Fibroblast of lung (primary cell): Measurements from ENCODE around the gene KCNRG. TPM values are rescaled to one million over a fixed set of nuclear protein-coding genes. Genes with fewer than 3 reads are reported as not detected.
A peak's percentile ranks its signal among the peaks of the same experiment; 100 is the strongest.

Experiments used
- DNase-seq, 2 donors: peaks; one replicate each; pipeline versions ENCODE4 v3.0.0 to v3.0.0-alpha.2; 2010; ENCODE audit warnings: low read depth in 2 of 2
- H2AFZ ChIP-seq: 2 replicates; pipeline ENCODE4 v1.5.1; 2012; ENCODE audit warnings: low read length, control low read depth, inconsistent platforms
- H3K27ac ChIP-seq: 2 replicates; pipeline ENCODE4 v1.5.1; 2011; ENCODE audit warnings: low read length, control low read depth; ENCODE audit not compliant: insufficient read depth
- H3K27me3 ChIP-seq: 2 replicates; pipeline ENCODE4 v1.5.1; 2011; ENCODE audit warnings: mild to moderate bottlenecking, low read length; ENCODE audit not compliant: control insufficient read depth, insufficient read depth
- H3K36me3 ChIP-seq: 2 replicates; pipeline ENCODE4 v1.5.1; 2011; ENCODE audit warnings: low read length; ENCODE audit not compliant: control insufficient read depth, insufficient read depth
- H3K4me1 ChIP-seq: 2 replicates; pipeline ENCODE4 v1.5.1; 2011; ENCODE audit warnings: low read length; ENCODE audit not compliant: control insufficient read depth, insufficient read depth; ENCODE audit errors: extremely low read depth
- H3K4me2 ChIP-seq: 2 replicates; pipeline ENCODE4 v1.5.1; 2011; ENCODE audit warnings: low read length, control low read depth; ENCODE audit not compliant: insufficient read depth; ENCODE audit errors: extremely low read depth
- H3K4me3 ChIP-seq, 4 experiments: fragments of 200-600 bp in 1 of 4; sonication (generic) in 1 of 4; replicated peaks in 1 of 4; 2 replicates each; pipeline ENCODE4 v1.5.1; 2011 to 2016; ENCODE audit warnings: low read length in 4 of 4, low read depth in 3 of 4, mild to moderate bottlenecking in 3 of 4, control low read depth in 2 of 4, inconsistent platforms in 1 of 4, mixed read lengths in 1 of 4; ENCODE audit not compliant: insufficient read depth in 1 of 4; ENCODE audit errors: control extremely low read depth in 1 of 4
- H3K79me2 ChIP-seq: 2 replicates; pipeline ENCODE4 v1.5.1; 2012; ENCODE audit warnings: mild to moderate bottlenecking, low read length, inconsistent platforms; ENCODE audit not compliant: control insufficient read depth, insufficient read depth
- H3K9ac ChIP-seq: 2 replicates; pipeline ENCODE4 v1.5.1; 2011; ENCODE audit warnings: mild to moderate bottlenecking, low read length, control low read depth; ENCODE audit not compliant: insufficient read depth
- H3K9me3 ChIP-seq: 2 replicates; pipeline ENCODE4 v1.5.1; 2012; ENCODE audit warnings: low read depth, low read length; ENCODE audit not compliant: control insufficient read depth, insufficient read depth
- H4K20me1 ChIP-seq: 2 replicates; pipeline ENCODE4 v1.5.1; 2011; ENCODE audit warnings: low read length; ENCODE audit not compliant: control insufficient read depth, insufficient read depth; ENCODE audit errors: extremely low read depth
- EZH2 ChIP-seq: IDR thresholded peaks from 2 replicates; pipeline ENCODE4 v1.5.1; 2012; ENCODE audit warnings: low read length, control low read depth, mild to moderate bottlenecking; ENCODE audit errors: missing control alignments
- polyA plus RNA-seq, 2 donors: library from polyadenylated mRNA; depleted of rRNA in 1 of 2; stranded (reverse) in 1 of 2; unstranded in 1 of 2; fragments of >200 nt; gene quantifications; 2 replicates each; pipeline ENCODE4 v1.2.1, GENCODE V29; 2011 to 2012; ENCODE audit warnings: missing spikeins in 1 of 2
- total RNA-seq: library from RNA; depleted of rRNA; stranded (reverse); fragments of >200 nt; gene quantifications from 2 replicates; pipeline ENCODE4 v1.2.1, GENCODE V29; 2014
- TF ChIP-seq, protein P1 (sequence below), 2 donors: IDR thresholded peaks in 1 of 2; conservative IDR thresholded peaks in 1 of 2; 1 replicate in 1 of 2; 2 replicates in 1 of 2; pipeline ENCODE4 v1.5.1; 2011 to 2012; ENCODE audit warnings: low read length in 2 of 2, control low read depth in 1 of 2, inconsistent platforms in 1 of 2, low read depth in 1 of 2, mild to moderate bottlenecking in 1 of 2

KCNRG gene
- total and polyA plus RNA-seq, 2 donors (not counting 1 experiment from before 2014, with no cell fraction given) = 2.0 to 7.4 TPM

DNA sequence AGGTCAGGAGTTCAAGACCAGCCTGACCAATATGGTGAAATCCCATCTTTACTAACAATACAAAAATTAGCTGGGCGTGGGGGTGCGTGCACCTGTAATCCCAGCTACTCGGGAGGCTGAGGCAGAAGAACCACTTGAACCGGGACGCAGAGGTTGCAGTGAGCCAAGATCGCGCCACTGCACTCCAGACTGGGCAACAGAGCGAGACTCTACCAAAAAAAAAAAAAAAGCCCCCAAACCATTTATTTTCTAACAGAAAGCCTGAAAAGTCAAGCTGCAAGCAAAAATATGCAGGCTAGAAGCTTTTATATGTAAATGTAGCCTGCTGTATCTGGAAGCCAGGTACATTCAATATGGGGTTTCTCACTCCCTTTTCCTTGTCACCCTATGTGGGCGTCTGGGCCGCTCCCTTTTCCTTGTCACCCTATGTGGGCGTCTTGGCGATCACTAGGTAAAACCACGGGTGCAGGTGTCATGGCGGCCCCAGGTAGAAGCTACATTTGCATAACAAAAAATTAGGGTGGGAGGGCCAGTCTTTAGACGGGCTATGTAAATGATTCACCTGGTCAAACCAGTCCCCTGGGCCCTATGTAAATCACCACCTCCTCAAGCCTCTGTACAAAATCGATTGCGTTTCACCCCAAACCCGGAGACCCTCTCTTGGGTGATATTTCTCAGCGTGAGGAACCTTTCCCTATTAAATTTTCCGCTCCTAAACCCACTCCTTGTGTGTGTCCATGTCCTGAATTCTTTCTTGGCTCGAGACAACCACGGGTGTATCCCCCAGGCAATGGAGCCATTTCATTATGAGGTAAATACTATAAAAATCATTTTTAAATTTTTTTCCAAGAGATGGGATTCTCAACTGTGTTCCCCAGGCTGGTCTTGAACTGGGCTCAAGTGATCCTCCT lies 16.3 kb upstream of the KCNRG start:
- Histone ChIP-seq H3K27ac (no peak overlapping the region), H3K4me2 (peak overlapping the region; percentile 90), H4K20me1 (no peaks in the 10 kb centered on the region), H2AFZ (no peak overlapping the region), H3K4me1 (peaks cover 7% of the 10 kb centered on the region), H3K79me2 (peaks cover 29% of the 10 kb centered on the region), H3K36me3 (no peaks in the 10 kb centered on the region), H3K27me3 (no peaks in the 10 kb centered on the region), H3K9me3 (no peaks in the 10 kb centered on the region), H3K4me3 (peak overlapping the region in 3 of 4 experiments; percentile 77 to 95 (median 81)), H3K9ac (no peak overlapping the region)
- TF ChIP-seq, protein P1, sequence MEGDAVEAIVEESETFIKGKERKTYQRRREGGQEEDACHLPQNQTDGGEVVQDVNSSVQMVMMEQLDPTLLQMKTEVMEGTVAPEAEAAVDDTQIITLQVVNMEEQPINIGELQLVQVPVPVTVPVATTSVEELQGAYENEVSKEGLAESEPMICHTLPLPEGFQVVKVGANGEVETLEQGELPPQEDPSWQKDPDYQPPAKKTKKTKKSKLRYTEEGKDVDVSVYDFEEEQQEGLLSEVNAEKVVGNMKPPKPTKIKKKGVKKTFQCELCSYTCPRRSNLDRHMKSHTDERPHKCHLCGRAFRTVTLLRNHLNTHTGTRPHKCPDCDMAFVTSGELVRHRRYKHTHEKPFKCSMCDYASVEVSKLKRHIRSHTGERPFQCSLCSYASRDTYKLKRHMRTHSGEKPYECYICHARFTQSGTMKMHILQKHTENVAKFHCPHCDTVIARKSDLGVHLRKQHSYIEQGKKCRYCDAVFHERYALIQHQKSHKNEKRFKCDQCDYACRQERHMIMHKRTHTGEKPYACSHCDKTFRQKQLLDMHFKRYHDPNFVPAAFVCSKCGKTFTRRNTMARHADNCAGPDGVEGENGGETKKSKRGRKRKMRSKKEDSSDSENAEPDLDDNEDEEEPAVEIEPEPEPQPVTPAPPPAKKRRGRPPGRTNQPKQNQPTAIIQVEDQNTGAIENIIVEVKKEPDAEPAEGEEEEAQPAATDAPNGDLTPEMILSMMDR (conservative IDR thresholded peaks at IDR 0.05 in 1 of 2, IDR thresholded peaks at IDR 0.05 in 1 of 2; ENCODE audit: low read depth in 1 of 2, low read length in 2 of 2) = no peak
- no peak for TF ChIP-seq EZH2
- no peak for DNase-seq

DNA sequence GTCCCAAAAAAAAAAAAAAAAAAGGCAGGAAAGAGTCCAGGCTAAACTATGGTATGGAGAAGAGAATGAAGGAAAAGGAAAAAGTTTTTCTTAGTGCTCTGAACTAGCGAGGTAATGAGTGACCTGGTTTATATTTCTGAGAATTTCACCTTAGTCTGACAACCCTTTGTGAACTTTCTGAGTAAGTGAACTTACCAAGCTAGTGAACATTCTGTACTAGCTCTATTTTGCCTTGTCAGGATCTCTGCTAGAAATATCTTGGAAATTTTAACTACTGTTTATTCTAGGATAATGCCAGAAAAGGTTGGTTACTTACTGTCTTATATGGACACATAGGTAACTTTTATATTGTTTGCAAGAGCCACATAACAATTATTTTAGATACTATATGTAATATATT lies 14.0 kb upstream of the KCNRG start:
- no peak overlapping the region for H2AFZ ChIP-seq
- no peak overlapping the region for H3K4me2 ChIP-seq
- TF ChIP-seq, protein P1 (conservative IDR thresholded peaks at IDR 0.05 in 1 of 2, IDR thresholded peaks at IDR 0.05 in 1 of 2; ENCODE audit: low read depth in 1 of 2, low read length in 2 of 2) = no peak
- TF ChIP-seq EZH2 = no peak

DNA sequence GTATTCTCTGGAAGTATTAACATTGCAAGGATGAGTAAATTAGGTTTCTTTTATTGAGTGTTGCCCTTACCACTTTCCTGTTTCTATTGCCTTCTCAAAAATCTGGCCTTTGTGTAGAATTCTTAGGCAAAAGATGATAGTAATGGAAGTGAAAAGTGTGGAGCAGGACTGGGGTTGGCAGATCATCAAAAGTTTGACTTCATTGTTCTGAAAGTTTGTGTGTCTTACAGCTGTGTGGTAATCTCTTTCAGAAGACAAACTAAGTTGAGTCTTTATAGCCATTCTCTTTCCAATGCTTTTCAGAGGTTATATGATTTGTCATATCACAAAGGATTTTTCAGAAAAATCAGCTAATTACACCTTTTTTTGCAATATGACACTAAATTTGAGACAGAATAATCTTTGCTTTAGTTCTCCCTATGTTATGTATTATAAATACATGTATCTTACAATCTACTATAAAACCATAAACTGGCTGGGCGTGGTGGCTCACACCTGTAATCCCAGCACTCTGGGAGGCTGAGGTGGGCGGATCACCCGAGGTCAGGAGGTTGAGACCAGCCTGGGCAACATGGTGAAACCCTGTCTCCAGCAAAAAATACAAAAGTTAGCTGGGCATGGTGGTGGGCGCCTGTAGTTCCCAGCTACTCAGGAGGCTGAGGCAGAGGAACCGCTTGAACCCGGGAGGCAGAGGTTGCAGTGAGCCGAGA lies 8.7 kb upstream of the KCNRG start:
- peaks cover 32% of the 10 kb centered on the region for H3K79me2 ChIP-seq
- no peaks in the 10 kb centered on the region for H3K9me3 ChIP-seq
- TF ChIP-seq, protein P1 (conservative IDR thresholded peaks at IDR 0.05 in 1 of 2, IDR thresholded peaks at IDR 0.05 in 1 of 2; ENCODE audit: low read depth in 1 of 2, low read length in 2 of 2) = no peak
- no peak for TF ChIP-seq EZH2
- H3K9ac ChIP-seq = no peak overlapping the region
- H3K27me3 ChIP-seq = no peaks in the 10 kb centered on the region
- no peaks in the 10 kb centered on the region for H4K20me1 ChIP-seq
- H2AFZ ChIP-seq = no peak overlapping the region
- no peak overlapping the region for H3K4me2 ChIP-seq
- no peak overlapping the region for H3K4me3 ChIP-seq
- peak; percentile 28 to 52 for DNase-seq
- H3K36me3 ChIP-seq = peaks cover 4% of the 10 kb centered on the region
- H3K27ac ChIP-seq = no peak overlapping the region
- H3K4me1 ChIP-seq = peaks cover 4% of the 10 kb centered on the region

More for the DNA sequence above, 14.0 kb upstream of the KCNRG start:
- Histone ChIP-seq H3K36me3 (peaks cover 2% of the 10 kb centered on the region), H3K9ac (no peak overlapping the region), H3K79me2 (peaks cover 41% of the 10 kb centered on the region), H4K20me1 (no peaks in the 10 kb centered on the region), H3K4me3 (no peak overlapping the region), H3K4me1 (peaks cover 3% of the 10 kb centered on the region), H3K27me3 (no peaks in the 10 kb centered on the region), H3K9me3 (no peaks in the 10 kb centered on the region), H3K27ac (no peak overlapping the region)
- no peak for DNase-seq
